Sigmoid colon (tissue), 7 donors: ENCODE results near the gene TCEAL9. TPM values are rescaled to one million over a fixed set of nuclear protein-coding genes. Genes with fewer than 3 reads are reported as not detected.

Experiments
- DNase-seq: peaks from one replicate; pipeline ENCODE4 v3.0.0-alpha.2; 2019
- H3K27ac ChIP-seq, 4 donors: fragments of 200-600 bp; sonication (generic); one replicate each; pipeline ENCODE4 v1.5.1; 2016 to 2019; ENCODE audit warnings: mild to moderate bottlenecking in 1 of 4
- H3K27me3 ChIP-seq, 3 donors: fragments of 200-600 bp; sonication (generic); one replicate each; pipeline ENCODE4 v1.5.1; 2019; ENCODE audit warnings: mild to moderate bottlenecking in 1 of 3
- H3K36me3 ChIP-seq, 4 donors: fragments of 200-600 bp; sonication (generic); one replicate each; pipeline ENCODE4 v1.5.1; 2016 to 2019
- H3K4me1 ChIP-seq, 4 donors: fragments of 200-600 bp; sonication (generic); one replicate each; pipeline ENCODE4 v1.5.1; 2017 to 2019
- H3K4me3 ChIP-seq, 4 donors: fragments of 200-600 bp; sonication (generic); one replicate each; pipeline ENCODE4 v1.5.1; 2017 to 2019; ENCODE audit warnings: mild to moderate bottlenecking in 2 of 4, moderate library complexity in 1 of 4
- H3K9me3 ChIP-seq, 4 donors: fragments of 200-600 bp in 3 of 4; sonication (generic) in 3 of 4; one replicate each; pipeline versions ENCODE4 v1.5.1 to v1.6.1; 2013 to 2019
- EP300 ChIP-seq, 4 donors: sonication (generic); formaldehyde crosslinking; IDR thresholded peaks; one replicate each; pipeline ENCODE4 v1.6.1; 2017; ENCODE audit warnings: antibody characterized with exemption in 4 of 4
- POLR2A ChIP-seq, 2 donors: fragments of 450-650 bp; IDR thresholded peaks; one replicate each; pipeline ENCODE4 v1.6.1; 2016; ENCODE audit warnings: antibody characterized with exemption in 2 of 2, mild to moderate bottlenecking in 2 of 2, moderate library complexity in 2 of 2
- POLR2AphosphoS5 ChIP-seq, 4 donors: sonication (generic); formaldehyde crosslinking; IDR thresholded peaks; one replicate each; pipeline ENCODE4 v1.6.1; 2017; ENCODE audit warnings: antibody characterized with exemption in 4 of 4
- WGBS, 2 donors: extraction: QIAGEN DNeasy Blood & Tissue Kit; methylation state at CpG; one replicate each; pipeline ENCODE4 v1.1.7; 2013; 5-methylcytosine and 5-hydroxymethylcytosine counted together
- intact Hi-C: fragments of 100-400 bp; cut with DNase I; formaldehyde crosslinking; loops from one replicate; pipeline ENCODE4 v1.15.1; 2023
- polyA plus RNA-seq, 3 donors: library from polyadenylated mRNA; stranded (reverse); fragments of 200-250 nt; gene quantifications; one replicate each; pipeline ENCODE4 v1.2.3, GENCODE V29; 2013
- total RNA-seq, 4 donors: library from RNA; depleted of rRNA; stranded (reverse); fragments of >200 nt; gene quantifications; one replicate each; pipeline ENCODE4 v1.1.0, GENCODE V29; 2016
- TF ChIP-seq, protein P1 (sequence below), 4 experiments: fragments of 450-650 bp in 3 of 4; fragments of 200-600 bp in 1 of 4; IDR thresholded peaks; one replicate each; pipeline ENCODE4 v1.5.1; 2016 to 2019; ENCODE audit warnings: antibody characterized with exemption in 4 of 4, mild to moderate bottlenecking in 3 of 4, moderate library complexity in 2 of 4
- donor health status: healthy with polysubstance abuse.
- donor health status: Bipolar disorder and iron deficiency.
- donor health status: healthy.

Gene TCEAL9
- total and polyA plus RNA-seq, 7 donors, result 52.4 to 93.7 (median 78.1) TPM

DNA sequence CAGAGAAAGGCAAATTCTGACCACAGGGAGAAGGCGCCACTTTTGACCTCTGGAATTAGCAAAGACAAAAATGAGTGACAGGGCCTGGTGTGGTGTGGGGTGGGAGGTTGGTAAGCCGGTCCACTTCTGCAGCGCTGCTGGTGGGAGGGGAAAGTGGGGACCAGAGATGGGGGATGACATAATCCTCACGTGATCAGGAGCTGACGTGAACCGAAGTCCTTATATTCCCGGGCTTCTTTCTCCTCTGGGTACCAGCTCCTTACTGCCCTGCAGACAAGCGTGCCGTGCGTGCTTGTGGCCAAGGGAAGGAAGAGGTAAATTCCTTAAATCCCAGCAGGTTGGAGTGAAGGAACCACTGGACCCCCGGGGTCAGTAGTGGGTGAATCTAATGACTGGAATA lies 26.3 kb upstream of the TCEAL9 start, which contains the start of gene TCEAL7:
Gene TCEAL7 (plus strand): TSS at position 249 of the 400 bp plus-strand sequence. CDS start 1,165 bp downstream, outside the sequence.
- H3K4me3 ChIP-seq, result peak within 1 kb of the TSS; percentile 23 to 47 (median 44)
- no peak for TF ChIP-seq EP300 (IDR thresholded peaks at IDR 0.05)
- TF ChIP-seq POLR2AphosphoS5 (IDR thresholded peaks at IDR 0.05), result peak; percentile 45 to 80 (median 62)
- TF ChIP-seq, protein P1, sequence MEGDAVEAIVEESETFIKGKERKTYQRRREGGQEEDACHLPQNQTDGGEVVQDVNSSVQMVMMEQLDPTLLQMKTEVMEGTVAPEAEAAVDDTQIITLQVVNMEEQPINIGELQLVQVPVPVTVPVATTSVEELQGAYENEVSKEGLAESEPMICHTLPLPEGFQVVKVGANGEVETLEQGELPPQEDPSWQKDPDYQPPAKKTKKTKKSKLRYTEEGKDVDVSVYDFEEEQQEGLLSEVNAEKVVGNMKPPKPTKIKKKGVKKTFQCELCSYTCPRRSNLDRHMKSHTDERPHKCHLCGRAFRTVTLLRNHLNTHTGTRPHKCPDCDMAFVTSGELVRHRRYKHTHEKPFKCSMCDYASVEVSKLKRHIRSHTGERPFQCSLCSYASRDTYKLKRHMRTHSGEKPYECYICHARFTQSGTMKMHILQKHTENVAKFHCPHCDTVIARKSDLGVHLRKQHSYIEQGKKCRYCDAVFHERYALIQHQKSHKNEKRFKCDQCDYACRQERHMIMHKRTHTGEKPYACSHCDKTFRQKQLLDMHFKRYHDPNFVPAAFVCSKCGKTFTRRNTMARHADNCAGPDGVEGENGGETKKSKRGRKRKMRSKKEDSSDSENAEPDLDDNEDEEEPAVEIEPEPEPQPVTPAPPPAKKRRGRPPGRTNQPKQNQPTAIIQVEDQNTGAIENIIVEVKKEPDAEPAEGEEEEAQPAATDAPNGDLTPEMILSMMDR (IDR thresholded peaks at IDR 0.05), result no peak
- TF ChIP-seq POLR2A (IDR thresholded peaks at IDR 0.05), result peak in 1 of 2 donors; percentile 25
- H3K36me3 ChIP-seq, result no peaks in the 10 kb centered on the region
- H3K27ac ChIP-seq, result peak within 1 kb of the TSS; percentile 12 to 63 (median 56)
- intact Hi-C loops, result loop anchor here (5.0 to 10.0 kb wide), 2 partner anchors 78 to 115 kb away; partner anchors contain the start of gene BEX4
- no peaks in the 10 kb centered on the region for H3K9me3 ChIP-seq
- DNase-seq, result peak; percentile 79
- WGBS, 2 donors, result 55 to 71% methylated on average over 11 of the region's 11 CpGs
- H3K4me1 ChIP-seq, result peaks cover 0 to 5% (median 0%) of the 10 kb centered on the region in 4 donors
- peaks cover 0 to 2% (median 0%) of the 10 kb centered on the region in 3 donors for H3K27me3 ChIP-seq

DNA sequence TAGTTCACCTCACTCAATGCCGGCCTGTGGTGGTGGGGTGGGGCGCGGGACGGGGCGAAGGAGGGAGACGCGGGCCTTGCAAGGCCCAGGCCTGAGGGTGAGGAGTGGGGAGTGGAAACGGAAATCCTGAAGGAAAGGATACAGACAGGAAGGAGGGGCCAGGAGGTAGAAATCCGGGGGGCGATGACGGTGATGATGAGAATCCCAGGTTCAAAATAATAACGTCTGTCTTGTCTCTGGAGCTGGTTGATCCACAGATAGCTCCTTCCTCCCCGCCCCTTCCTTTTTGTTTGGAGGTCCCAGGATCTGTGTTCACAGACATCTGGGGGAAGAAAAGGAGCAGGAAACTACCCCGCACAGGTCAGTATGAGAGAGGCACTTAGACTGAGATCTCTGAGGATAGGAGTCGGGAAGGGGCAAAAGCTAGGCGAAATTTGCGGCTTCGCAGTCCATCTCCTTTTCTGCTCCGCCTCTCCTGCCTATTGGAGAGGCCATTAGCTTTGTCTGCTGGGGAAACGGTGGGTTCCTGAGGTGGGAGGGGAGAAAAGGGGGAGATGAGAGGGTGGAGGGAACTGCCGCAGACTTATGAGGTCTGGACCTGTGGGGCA lies 25.5 kb upstream of the TCEAL9 start:
- H3K27me3 ChIP-seq, result peaks cover 0 to 2% (median 0%) of the 10 kb centered on the region in 3 donors
- DNase-seq, result peak; percentile 59
- no peaks in the 10 kb centered on the region for H3K36me3 ChIP-seq
- intact Hi-C loops, result loop anchor here (10.0 kb wide), 1 partner anchor 116 kb away; the partner anchor contains the start of gene BEX4
- peaks cover 0 to 5% (median 0%) of the 10 kb centered on the region in 4 donors for H3K4me1 ChIP-seq
- H3K9me3 ChIP-seq, result no peaks in the 10 kb centered on the region
- peak overlapping the region; percentile 23 to 47 (median 44) for H3K4me3 ChIP-seq
- WGBS, 2 donors, result 35 to 66% methylated on average over 21 of the region's 21 CpGs
- TF ChIP-seq POLR2A (IDR thresholded peaks at IDR 0.05), result no peak
- TF ChIP-seq POLR2AphosphoS5 (IDR thresholded peaks at IDR 0.05), result no peak
- TF ChIP-seq EP300 (IDR thresholded peaks at IDR 0.05), result no peak
- TF ChIP-seq, protein P1 (IDR thresholded peaks at IDR 0.05), result no peak
- H3K27ac ChIP-seq, result peak overlapping the region; percentile 12 to 63 (median 56)

DNA sequence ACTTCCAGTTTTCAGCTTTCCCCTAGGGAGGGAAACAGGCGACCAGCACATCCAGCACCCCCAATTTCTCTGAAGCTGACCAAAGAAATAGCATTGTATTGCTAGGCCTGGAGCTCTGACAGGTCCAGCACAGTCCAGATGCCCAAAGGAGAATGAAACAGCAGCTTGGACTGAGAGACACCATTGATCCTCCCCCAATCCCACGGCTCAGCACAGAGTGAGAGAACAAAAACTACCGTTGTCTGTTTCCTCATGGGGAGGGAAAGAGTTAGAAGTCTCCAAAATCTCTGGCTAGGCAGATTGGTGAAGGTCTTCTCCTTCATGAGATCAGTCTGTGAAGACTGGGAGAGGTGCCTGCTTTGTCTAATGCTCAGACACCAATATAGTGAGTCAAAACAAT lies 17.6 kb upstream of the TCEAL9 start:
- no peak for DNase-seq
- Histone ChIP-seq H3K27ac (no peak overlapping the region), H3K4me1 (no peaks in the 10 kb centered on the region), H3K36me3 (no peaks in the 10 kb centered on the region), H3K4me3 (no peak overlapping the region), H3K9me3 (no peaks in the 10 kb centered on the region), H3K27me3 (peaks cover 0 to 2% (median 0%) of the 10 kb centered on the region in 3 donors)
- intact Hi-C loops, result loop anchor here (10.0 kb wide), 1 partner anchor 124 kb away; the partner anchor contains the start of gene BEX4
- 75 to 83% methylated on average over 3 of the region's 3 CpGs for WGBS, 2 donors
- TF ChIP-seq, protein P1 (IDR thresholded peaks at IDR 0.05), result no peak
- TF ChIP-seq POLR2AphosphoS5 (IDR thresholded peaks at IDR 0.05), result no peak
- no peak for TF ChIP-seq EP300 (IDR thresholded peaks at IDR 0.05)
- TF ChIP-seq POLR2A (IDR thresholded peaks at IDR 0.05), result no peak

DNA sequence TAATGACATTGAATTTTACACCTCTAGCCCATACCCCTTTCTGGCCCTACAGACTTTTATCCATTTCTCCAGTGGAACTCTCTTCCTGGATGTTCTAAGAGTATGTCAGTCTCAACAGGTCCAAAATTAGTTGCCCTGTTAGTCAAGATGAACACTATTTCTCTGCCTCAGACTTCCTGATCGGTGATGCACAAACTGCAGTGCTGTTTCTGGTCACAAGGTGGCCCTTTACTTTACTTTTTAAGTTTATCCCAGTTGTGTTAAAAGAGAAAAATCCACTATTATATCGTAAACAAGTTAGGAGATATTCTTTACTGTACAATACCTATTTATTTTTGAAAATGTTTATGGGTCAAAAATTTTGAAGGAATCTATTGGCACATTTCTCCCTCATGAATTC lies 13.2 kb upstream of the TCEAL9 start:
- Histone ChIP-seq H3K27ac (no peak overlapping the region), H3K27me3 (no peaks in the 10 kb centered on the region), H3K9me3 (no peaks in the 10 kb centered on the region), H3K4me1 (no peaks in the 10 kb centered on the region), H3K4me3 (no peak overlapping the region), H3K36me3 (no peaks in the 10 kb centered on the region)
- 3 to 7% methylated on average over 2 of the region's 2 CpGs for WGBS, 2 donors
- TF ChIP-seq EP300 (IDR thresholded peaks at IDR 0.05) (no peak), POLR2A (IDR thresholded peaks at IDR 0.05) (no peak), POLR2AphosphoS5 (IDR thresholded peaks at IDR 0.05) (no peak)
- TF ChIP-seq, protein P1 (IDR thresholded peaks at IDR 0.05), result peak; percentile 45 to 55 (median 50)
- no peak for DNase-seq
- intact Hi-C loops, result loop anchor here (1.0 kb wide), 1 partner anchor 121 kb away; no protein-coding TSS in a partner anchor
